ENCODE measurements around the gene TGOLN2.

The TGOLN2 gene

GRCh38 chr2:85309699-85310321, 18.0 kb downstream of the TGOLN2 start:
- DNase-seq (ENCODE audit: low read depth in 2 of 3, low spot score in 1 of 3) = no peak

GRCh38 chr2:85308896-85309555, 18.8 kb downstream of the TGOLN2 start:
- no peak for DNase-seq (ENCODE audit: low read depth in 2 of 3, low spot score in 1 of 3)

- no peak for DNase-seq (ENCODE audit: low read depth in 2 of 3, low spot score in 1 of 3)
Observed at GRCh38 chr2:85308201-85308600, 19.6 kb downstream of the TGOLN2 start.

- DNase-seq (ENCODE audit: low read depth in 2 of 3, low spot score in 1 of 3) = no peak
Observed at GRCh38 chr2:85307527-85307897, 20.3 kb downstream of the TGOLN2 start.

- DNase-seq (ENCODE audit: low read depth in 2 of 3, low spot score in 1 of 3) = no peak
Observed at GRCh38 chr2:85303780-85304531, 23.8 kb downstream of the TGOLN2 start.

GRCh38 chr2:85302121-85302520, 25.7 kb downstream of the TGOLN2 start:
- DNase-seq (ENCODE audit: low read depth in 2 of 3, low spot score in 1 of 3) = no peak

- no peak for DNase-seq (ENCODE audit: low read depth in 2 of 3, low spot score in 1 of 3)
Observed at GRCh38 chr2:85291425-85292023, 36.3 kb downstream of the TGOLN2 start.

GRCh38 chr2:85288244-85288725, 39.5 kb downstream of the TGOLN2 start:
- DNase-seq (ENCODE audit: low read depth in 2 of 3, low spot score in 1 of 3) = no peak

- DNase-seq (ENCODE audit: low read depth in 2 of 3, low spot score in 1 of 3) = no peak
Observed at GRCh38 chr2:85287721-85288120, 40.1 kb downstream of the TGOLN2 start.

GRCh38 chr2:85286918-85287317, 40.9 kb downstream of the TGOLN2 start:
- DNase-seq (ENCODE audit: low read depth in 2 of 3, low spot score in 1 of 3) = no peak

GRCh38 chr2:85283641-85284040, 44.1 kb downstream of the TGOLN2 start:
- no peak for DNase-seq (ENCODE audit: low read depth in 2 of 3, low spot score in 1 of 3)

- DNase-seq (ENCODE audit: low read depth in 2 of 3, low spot score in 1 of 3) = no peak
Observed at GRCh38 chr2:85282914-85283313, 44.9 kb downstream of the TGOLN2 start.

- DNase-seq (ENCODE audit: low read depth in 2 of 3, low spot score in 1 of 3) = no peak
Observed at GRCh38 chr2:85281553-85281952, 46.2 kb downstream of the TGOLN2 start.

GRCh38 chr2:85278361-85278760, 49.4 kb downstream of the TGOLN2 start:
- no peak for DNase-seq (ENCODE audit: low read depth in 2 of 3, low spot score in 1 of 3)

GRCh38 chr2:85277416-85278158, 50.2 kb downstream of the TGOLN2 start:
- DNase-seq (ENCODE audit: low read depth in 2 of 3, low spot score in 1 of 3) = no peak

GRCh38 chr2:85276571-85277118, 51.1 kb downstream of the TGOLN2 start:
- DNase-seq (ENCODE audit: low read depth in 2 of 3, low spot score in 1 of 3) = no peak

GRCh38 chr2:85275984-85276540, 51.7 kb downstream of the TGOLN2 start:
- no peak for DNase-seq (ENCODE audit: low read depth in 2 of 3, low spot score in 1 of 3)

- DNase-seq (ENCODE audit: low read depth in 2 of 3, low spot score in 1 of 3) = no peak
Observed at GRCh38 chr2:85273738-85274731, 53.8 kb downstream of the TGOLN2 start.

- no peak for DNase-seq (ENCODE audit: low read depth in 2 of 3, low spot score in 1 of 3)
Observed at GRCh38 chr2:85272357-85272756, 55.4 kb downstream of the TGOLN2 start.
